GM13977 (cell line): ENCODE measurements around the gene KBTBD8.

Source experiments
- DNase-seq: peaks from one replicate; pipeline ENCODE4 v3.0.0; 2012; ENCODE audit warnings: low spot score
- in situ Hi-C: fragments of 300-500 bp; cut with MboI; formaldehyde crosslinking; loops from one replicate; pipeline ENCODE4 v1.12.0; 2022; ENCODE audit warnings: low sequenced_read_pairs, low pct_unique_long_range_greater_than_20kb, mixed read lengths, inconsistent platforms; ENCODE audit not compliant: unreplicated experiment
- TF ChIP-seq, protein P1 (sequence below): IDR thresholded peaks from 2 replicates; pipeline ENCODE4 v1.5.1; 2012; ENCODE audit warnings: mild to moderate bottlenecking, control low read depth; ENCODE audit not compliant: insufficient read depth; ENCODE audit errors: extremely low read depth, missing control alignments

The KBTBD8 gene

DNA sequence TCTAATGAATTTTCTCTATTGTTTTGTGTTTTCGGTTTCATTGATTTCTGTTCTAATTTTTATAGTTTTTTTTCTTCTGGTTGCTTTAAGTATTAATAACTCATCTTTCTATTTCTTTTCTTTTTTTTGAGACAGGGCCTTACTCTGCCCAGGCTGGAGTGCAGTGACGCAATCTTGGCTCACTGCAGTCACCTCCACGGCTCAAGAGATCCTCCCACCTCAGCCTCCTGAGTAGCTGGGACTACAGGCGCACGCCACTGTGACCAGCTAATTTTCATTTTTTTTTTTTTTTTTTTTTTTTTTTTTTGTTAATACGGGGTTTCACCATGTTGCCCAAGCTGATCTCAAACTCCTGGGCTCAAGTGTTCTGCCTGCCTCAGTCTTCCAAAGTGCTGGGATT, 14.5 kb downstream of the KBTBD8 start:
- in situ Hi-C loops: no loop called here
- TF ChIP-seq, protein P1, sequence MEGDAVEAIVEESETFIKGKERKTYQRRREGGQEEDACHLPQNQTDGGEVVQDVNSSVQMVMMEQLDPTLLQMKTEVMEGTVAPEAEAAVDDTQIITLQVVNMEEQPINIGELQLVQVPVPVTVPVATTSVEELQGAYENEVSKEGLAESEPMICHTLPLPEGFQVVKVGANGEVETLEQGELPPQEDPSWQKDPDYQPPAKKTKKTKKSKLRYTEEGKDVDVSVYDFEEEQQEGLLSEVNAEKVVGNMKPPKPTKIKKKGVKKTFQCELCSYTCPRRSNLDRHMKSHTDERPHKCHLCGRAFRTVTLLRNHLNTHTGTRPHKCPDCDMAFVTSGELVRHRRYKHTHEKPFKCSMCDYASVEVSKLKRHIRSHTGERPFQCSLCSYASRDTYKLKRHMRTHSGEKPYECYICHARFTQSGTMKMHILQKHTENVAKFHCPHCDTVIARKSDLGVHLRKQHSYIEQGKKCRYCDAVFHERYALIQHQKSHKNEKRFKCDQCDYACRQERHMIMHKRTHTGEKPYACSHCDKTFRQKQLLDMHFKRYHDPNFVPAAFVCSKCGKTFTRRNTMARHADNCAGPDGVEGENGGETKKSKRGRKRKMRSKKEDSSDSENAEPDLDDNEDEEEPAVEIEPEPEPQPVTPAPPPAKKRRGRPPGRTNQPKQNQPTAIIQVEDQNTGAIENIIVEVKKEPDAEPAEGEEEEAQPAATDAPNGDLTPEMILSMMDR: no peak
- no peak for DNase-seq

DNA sequence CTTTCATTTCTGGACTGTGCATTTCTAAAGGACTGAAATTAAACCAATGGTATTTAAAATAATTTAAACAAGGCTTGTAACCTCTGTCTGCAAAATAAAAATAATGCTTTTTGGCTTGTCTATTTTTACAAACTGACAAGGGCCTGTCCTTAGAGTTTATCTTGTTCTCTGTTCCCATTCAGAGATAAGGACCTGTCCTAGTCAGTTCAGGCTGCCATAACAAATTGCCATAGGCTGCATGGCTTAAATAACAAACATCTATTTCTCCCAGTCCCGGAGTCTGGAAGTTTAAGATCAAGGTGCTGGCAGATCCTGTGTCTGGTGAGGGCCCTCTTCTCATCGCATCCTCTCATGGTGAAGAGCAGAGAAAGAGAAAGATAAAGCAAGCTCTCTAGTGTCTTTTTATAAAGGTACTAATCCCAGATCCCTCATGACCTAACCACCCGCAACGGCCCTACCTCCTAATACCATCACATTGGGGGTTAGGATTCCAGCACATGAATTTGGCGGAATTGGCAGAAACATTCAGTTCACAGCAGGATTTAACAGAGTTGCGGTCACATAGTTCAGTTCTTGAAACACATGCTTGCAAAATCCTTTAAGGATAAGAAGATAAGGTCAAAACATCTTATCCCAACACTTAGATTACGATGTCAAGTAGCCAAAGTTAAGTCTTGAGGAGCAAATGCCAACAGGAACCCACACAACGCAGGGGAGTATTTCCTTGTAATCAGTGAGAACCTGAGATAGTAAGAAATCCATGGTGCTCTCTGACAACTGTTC, 17.8 kb downstream of the KBTBD8 start:
- in situ Hi-C loops: no loop called here
- DNase-seq: no peak
- TF ChIP-seq, protein P1: no peak

DNA sequence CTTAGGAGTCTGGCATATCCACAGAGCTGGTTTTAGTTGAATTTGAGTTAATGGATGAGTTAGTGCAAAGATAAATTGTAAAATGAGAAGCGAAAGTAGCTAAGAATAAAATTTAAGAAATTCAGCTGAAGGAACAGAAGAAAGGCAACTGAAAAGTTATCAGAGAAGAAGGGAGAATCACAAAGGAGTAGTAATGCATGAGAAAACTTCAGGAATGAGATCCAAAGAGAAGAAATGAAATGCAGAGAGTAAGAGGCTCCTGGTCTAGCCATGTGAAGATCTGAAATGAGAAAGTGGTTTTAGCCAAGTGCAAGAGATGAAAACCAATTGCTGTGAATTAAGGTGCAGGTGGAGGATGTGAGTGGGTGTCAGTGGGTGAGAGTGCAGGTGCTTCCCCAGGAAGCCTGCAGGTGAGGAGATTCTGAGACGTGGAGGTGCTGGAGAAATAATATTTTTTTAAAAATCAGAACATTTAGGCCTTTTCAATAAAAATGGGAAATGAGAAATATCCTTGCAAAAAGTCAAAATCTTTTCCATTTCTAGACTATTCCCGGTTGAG, 18.5 kb downstream of the KBTBD8 start:
- DNase-seq: no peak
- in situ Hi-C loops: no loop called here
- TF ChIP-seq, protein P1: no peak

DNA sequence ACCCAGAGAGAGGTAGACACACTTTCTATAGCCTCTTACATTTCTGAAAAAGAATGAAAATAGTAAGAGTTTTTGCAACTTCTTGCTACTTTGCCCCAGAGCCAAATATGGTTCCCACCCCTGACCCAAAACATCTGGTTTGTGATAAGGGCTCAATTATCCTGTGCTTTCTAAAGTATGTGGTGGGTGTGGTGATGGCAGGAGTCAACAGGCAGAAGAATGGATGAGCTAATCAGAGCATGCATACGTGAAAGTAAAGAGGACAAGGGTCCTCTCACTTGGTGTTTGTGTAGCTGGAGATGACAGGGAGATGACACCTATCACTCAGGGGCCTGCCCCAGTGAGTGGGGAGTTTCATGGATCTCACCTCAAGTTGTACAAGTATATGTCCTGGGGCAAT, 19.1 kb downstream of the KBTBD8 start:
- in situ Hi-C loops: no loop called here
- no peak for DNase-seq
- TF ChIP-seq, protein P1: no peak

DNA sequence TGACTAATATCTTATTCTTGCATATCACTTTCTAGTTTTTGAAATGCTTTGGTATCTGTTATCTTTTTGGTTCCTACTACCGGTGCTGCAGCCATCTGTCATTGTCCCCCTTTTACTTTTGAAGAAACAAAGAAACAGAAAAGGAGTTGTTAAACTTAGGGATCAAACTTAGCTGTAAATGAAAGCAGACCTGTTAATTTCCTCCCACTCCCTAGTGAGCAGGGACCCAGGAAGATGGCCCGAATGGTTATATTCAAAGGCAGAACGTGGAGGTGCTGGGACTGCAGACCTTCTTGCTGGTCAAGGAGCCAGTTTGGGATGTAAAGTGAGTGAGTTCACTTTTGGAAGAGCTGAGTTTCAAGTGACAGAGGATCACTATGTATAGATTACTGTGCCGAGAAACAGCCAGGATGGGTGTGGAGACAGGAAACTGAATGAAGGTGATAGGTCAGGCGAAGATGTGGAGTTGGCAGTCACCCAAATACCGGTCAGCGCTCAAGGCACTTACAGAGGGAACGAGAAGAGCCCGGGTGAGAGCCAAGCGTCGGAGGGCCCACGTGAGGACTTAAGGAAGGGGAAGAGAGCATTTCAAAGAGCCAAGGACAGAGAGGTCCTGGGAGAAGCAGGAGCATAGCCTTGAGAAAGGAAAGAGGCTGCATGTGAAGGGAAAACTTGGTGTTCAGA, 20.1 kb downstream of the KBTBD8 start:
- TF ChIP-seq, protein P1: no peak
- no peak for DNase-seq
- in situ Hi-C loops: no loop called here

DNA sequence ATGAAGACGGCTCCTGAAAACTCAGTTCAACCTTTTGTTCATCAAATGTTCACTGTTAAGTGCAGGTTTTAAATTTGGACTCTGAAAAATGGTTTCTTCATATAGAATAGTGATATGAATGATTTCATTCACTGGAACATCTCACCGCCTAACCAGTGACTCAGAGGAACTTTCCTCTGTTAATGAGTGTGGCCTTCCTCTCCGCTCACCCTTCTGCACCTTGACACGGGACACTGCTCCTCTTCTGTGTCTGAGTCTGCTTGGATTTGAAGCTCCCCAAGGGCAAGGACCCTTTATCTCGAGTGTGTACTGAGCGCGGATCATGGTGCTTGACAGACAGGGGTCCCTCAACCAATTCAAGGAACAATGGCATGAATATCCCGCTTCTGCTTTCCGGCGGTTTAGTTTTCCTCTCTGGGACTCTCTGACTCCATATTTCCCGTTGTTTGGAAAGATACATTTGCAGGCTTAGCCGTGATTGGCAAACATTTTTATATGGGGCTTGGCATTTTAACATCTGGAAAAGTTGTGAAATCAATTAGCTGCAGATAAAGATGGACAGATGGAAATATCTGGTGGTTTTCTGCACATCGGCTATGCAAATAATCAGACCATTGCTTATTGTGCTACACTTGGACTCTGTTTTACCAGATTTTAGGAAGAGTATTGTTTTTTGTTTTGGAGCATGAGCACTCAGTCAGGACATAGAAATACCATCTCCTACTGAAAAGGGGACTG, 20.9 kb downstream of the KBTBD8 start:
- TF ChIP-seq, protein P1: no peak
- peak; percentile 23 for DNase-seq
- in situ Hi-C loops: no loop called here
